Mucosa of descending colon (tissue), 3 donors: ENCODE measurements around the gene DSCAML1. TPM values are rescaled to one million over a fixed set of nuclear protein-coding genes. Genes with fewer than 3 reads are reported as not detected.

ENCODE experiments used
- ATAC-seq: fragments of 200-7000 bp; cut with Tn5 transposase; one replicate; pipeline ENCODE4 v1.9.1; 2020; ENCODE audit warnings: mild to moderate bottlenecking, moderate library complexity
- DNase-seq, 3 donors: peaks; one replicate each; pipeline ENCODE4 v3.0.0-alpha.2; 2020
- H3K36me3 ChIP-seq: fragments of 200-600 bp; one replicate; pipeline ENCODE4 v1.8.0; 2021; ENCODE audit warnings: low read depth, mild to moderate bottlenecking
- H3K4me1 ChIP-seq: fragments of 200-600 bp; one replicate; pipeline ENCODE4 v1.8.0; 2021; ENCODE audit warnings: low read depth, mild to moderate bottlenecking
- H3K4me3 ChIP-seq: fragments of 200-600 bp; one replicate; pipeline ENCODE4 v1.8.0; 2021; ENCODE audit warnings: mild to moderate bottlenecking
- H3K9me3 ChIP-seq: fragments of 200-600 bp; one replicate; pipeline ENCODE4 v1.8.0; 2021; ENCODE audit warnings: mild to moderate bottlenecking
- CTCF ChIP-seq: fragments of 200-600 bp; IDR thresholded peaks from one replicate; pipeline ENCODE4 v1.8.0; 2022; ENCODE audit warnings: antibody characterized with exemption, mild to moderate bottlenecking
- intact Hi-C, 2 donors: fragments of 100-400 bp; cut with DNase I in 1 of 2; cut with micrococcal nuclease in 1 of 2; formaldehyde crosslinking; loops; one replicate each; pipeline versions ENCODE4 v1.11.0 to v1.11.1; 2022; cut with DNase I, micrococcal nuclease
- total RNA-seq, 3 donors: library from RNA; stranded (reverse); fragmentation: NEBNext Ultra II Directional in 2 of 3; extraction: Animal tissue kit (Norgen Biotek cat#: 25700) in 2 of 3; gene quantifications; one replicate each; pipeline versions ENCODE4 v1.2.1 to v1.2.4, GENCODE V29; 2021 to 2023
- donor health status: DM: no; HTN: no; CAD: no; lungs with moderate emphysema.
- donor health status: DM: no; HTN: no; CAD: no.
- donor health status: DM: no; HTN: yes; CAD: no.

The DSCAML1 gene
- total RNA-seq, 3 donors from 2014 or later, result 5.0 to 5.5 (median 5.3) TPM

GRCh38 chr11:117384045-117384444 is 413.0 kb downstream of the DSCAML1 start:
- Histone ChIP-seq H3K36me3 (no peaks in the 10 kb centered on the region), H3K9me3 (no peaks in the 10 kb centered on the region), H3K4me3 (no peak overlapping the region), H3K4me1 (no peaks in the 10 kb centered on the region)
- intact Hi-C loops, result no loop called here
- ATAC-seq (no peak), DNase-seq (no peak)
- no peak for TF ChIP-seq CTCF

GRCh38 chr11:117382746-117383145 is 414.3 kb downstream of the DSCAML1 start:
- Histone ChIP-seq H3K36me3 (no peaks in the 10 kb centered on the region), H3K4me3 (no peak overlapping the region), H3K9me3 (no peaks in the 10 kb centered on the region), H3K4me1 (no peaks in the 10 kb centered on the region)
- no peak for ATAC-seq
- intact Hi-C loops, result no loop called here
- DNase-seq, result no peak
- TF ChIP-seq CTCF, result no peak

- intact Hi-C loops, result no loop called here
Observed at GRCh38 chr11:117381481-117382387, 415.3 kb downstream of the DSCAML1 start.

DNA sequence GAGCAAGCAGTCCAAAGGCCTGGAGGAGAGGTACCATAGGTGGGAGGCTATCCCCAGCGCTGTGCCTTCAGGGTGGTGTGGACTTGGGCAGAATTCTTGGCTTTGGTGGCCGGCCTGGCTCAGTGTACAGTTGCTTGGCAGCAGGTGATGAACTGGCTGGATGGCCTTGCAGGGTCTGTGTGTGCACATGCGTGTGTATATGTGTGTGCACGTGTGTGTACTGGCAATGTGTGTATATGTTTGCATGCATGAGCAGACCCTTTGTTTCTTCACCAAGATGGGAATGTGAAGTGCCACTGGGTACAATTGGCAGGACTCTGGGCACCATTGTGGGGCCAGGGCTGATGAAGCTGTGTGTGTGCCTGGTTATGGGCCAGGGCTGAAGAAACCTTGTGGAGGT is 416.3 kb downstream of the DSCAML1 start:
- intact Hi-C loops, result no loop called here
- ATAC-seq (no peak), DNase-seq (no peak)
- Histone ChIP-seq H3K9me3 (no peaks in the 10 kb centered on the region), H3K4me1 (no peaks in the 10 kb centered on the region), H3K4me3 (no peak overlapping the region), H3K36me3 (no peaks in the 10 kb centered on the region)
- no peak for TF ChIP-seq CTCF

More at GRCh38 chr11:117381481-117382387, 415.3 kb downstream of the DSCAML1 start:
- no peak for TF ChIP-seq CTCF
- Histone ChIP-seq H3K4me1 (no peaks in the 10 kb centered on the region), H3K36me3 (no peaks in the 10 kb centered on the region), H3K4me3 (no peak overlapping the region), H3K9me3 (no peaks in the 10 kb centered on the region)
- DNase-seq, result no peak
- ATAC-seq, result no peak

GRCh38 chr11:117378976-117379865 is 417.8 kb downstream of the DSCAML1 start:
- DNase-seq (no peak), ATAC-seq (no peak)
- intact Hi-C loops, result no loop called here
- Histone ChIP-seq H3K4me3 (no peak overlapping the region), H3K36me3 (no peaks in the 10 kb centered on the region), H3K4me1 (no peaks in the 10 kb centered on the region), H3K9me3 (no peaks in the 10 kb centered on the region)
- no peak for TF ChIP-seq CTCF

Other genes starting within 250 kb of the DSCAML1 start
- gene FXYD2, start 27.5 kb upstream of the DSCAML1 start, total RNA-seq, result 1 to 10 TPM; 1.2 to 9.1 (median 1.5) TPM
- 100 to 1,000 TPM in 1 of 3 donors, 10 to 100 TPM in 2; 10.2 to 246 (median 15.9) TPM for gene FXYD6, start 79.4 kb upstream of the DSCAML1 start, total RNA-seq
- 1 to 10 TPM in 1 of 3 donors, under 1 TPM in 2; 0.32 to 1.9 (median 0.72) TPM for gene TMPRSS13, start 132.2 kb upstream of the DSCAML1 start, total RNA-seq
- gene IL10RA, start 189.2 kb upstream of the DSCAML1 start, total RNA-seq, result 10 to 100 TPM in 2 of 3 donors, 1 to 10 TPM in 1; 9.3 to 25.9 (median 12.5) TPM